HCT116 (cell line): ENCODE measurements around the gene FHOD3. TPM values are rescaled to one million over a fixed set of nuclear protein-coding genes. Genes with fewer than 3 reads are reported as not detected.

Experiments used
- ATAC-seq: fragments of 200-7000 bp; cut with Tn5 transposase; 2 replicates; pipeline ENCODE4 v1.9.1; 2020; ENCODE audit warnings: mild to moderate bottlenecking, moderate library complexity
- BruUV-seq: library from RNA; stranded (reverse); fragments of 400-500 nt; replicated peaks from 2 replicates; lab custom pipeline; 2021; lab: Mats Ljungman, UMichigan
- CTCF ChIA-PET: fragments of 300-600 bp; sonication (Branson Sonifier 250); formaldehyde crosslinking; loops from one replicate; lab custom pipeline; 2021; ENCODE audit warnings: antibody characterized with exemption; lab: Charles Lee
- POLR2A ChIA-PET: fragments of 300-600, 350-600 bp; sonication (Branson Sonifier 250); formaldehyde crosslinking; loops from one replicate; lab custom pipeline; 2021; ENCODE audit warnings: antibody characterized with exemption; lab: Charles Lee
- RAD21 ChIA-PET, 2 experiments: fragments of 300-600 bp; sonication (Branson Sonifier 250); formaldehyde crosslinking; loops; one replicate each; lab custom pipeline; 2023; ENCODE audit warnings: low total read pairs in 2 of 2; ENCODE audit not compliant: uncharacterized antibody in 2 of 2, unreplicated experiment in 2 of 2, low non-redundant PET in 1 of 2; lab: Charles Lee
- DNase-seq: peaks from one replicate; pipeline ENCODE4 v3.0.0-alpha.2; 2010; ENCODE audit warnings: low read depth, low spot score
- H2AFZ ChIP-seq: fragments of 200-600 bp; shearing (Covaris generic), sonication (generic); 2 replicates; pipeline ENCODE4 v1.6.1; 2017; ENCODE audit warnings: low read depth, mixed run types, mixed read lengths, antibody characterized with exemption, low read length; ENCODE audit not compliant: poor library complexity, severe bottlenecking
- H3K27ac ChIP-seq: 2 replicates; pipeline ENCODE4 v1.5.1; 2012; ENCODE audit warnings: low read depth, low read length
- H3K27me3 ChIP-seq: fragments of 200-600 bp; sonication (generic); 2 replicates; pipeline ENCODE4 v1.6.1; 2016; ENCODE audit warnings: mixed run types, low read length, mixed read lengths; ENCODE audit not compliant: insufficient read depth
- H3K36me3 ChIP-seq, 2 experiments: fragments of 200-500 bp in 1 of 2; fragments of 200-600 bp in 1 of 2; sonication (Bioruptor generic) in 1 of 2; sonication (generic) in 1 of 2; 2 replicates each; pipeline versions ENCODE4 v1.5.1 to v1.6.1; 2014 to 2016; ENCODE audit warnings: low read length in 2 of 2, inconsistent platforms in 1 of 2, mixed read lengths in 1 of 2, mixed run types in 1 of 2; ENCODE audit not compliant: insufficient read depth in 2 of 2, control insufficient read depth in 1 of 2
- H3K4me1 ChIP-seq, 2 experiments: fragments of 200-600 bp in 1 of 2; sonication (generic) in 1 of 2; 2 replicates each; pipeline versions ENCODE4 v1.5.1 to v1.6.1; 2012 to 2017; ENCODE audit warnings: low read length in 2 of 2, inconsistent platforms in 1 of 2, mild to moderate bottlenecking in 1 of 2, mixed read lengths in 1 of 2, mixed run types in 1 of 2, moderate library complexity in 1 of 2; ENCODE audit not compliant: insufficient read depth in 2 of 2, control insufficient read depth in 1 of 2
- H3K4me2 ChIP-seq: fragments of 200-600 bp; sonication (generic); 2 replicates; pipeline ENCODE4 v1.6.1; 2017; ENCODE audit warnings: mixed run types, low read length, mixed read lengths
- H3K4me3 ChIP-seq, 2 experiments: fragments of 200-600 bp in 1 of 2; sonication (generic) in 1 of 2; replicated peaks in 1 of 2; 2 replicates each; pipeline ENCODE4 v1.5.1; 2011 to 2016; ENCODE audit warnings: low read length in 2 of 2, control low read depth in 1 of 2, low read depth in 1 of 2, mild to moderate bottlenecking in 1 of 2, mixed read lengths in 1 of 2, mixed run types in 1 of 2
- H3K79me2 ChIP-seq: fragments of 200-600 bp; sonication (generic); 2 replicates; pipeline ENCODE4 v1.6.1; 2017; ENCODE audit warnings: mild to moderate bottlenecking, mixed run types, low read length, moderate library complexity, mixed read lengths; ENCODE audit not compliant: insufficient read depth
- H3K9ac ChIP-seq: fragments of 200-600 bp; sonication (generic); 2 replicates; pipeline ENCODE4 v1.6.1; 2016; ENCODE audit warnings: low read length, mixed read lengths
- H3K9me2 ChIP-seq: fragments of 200-600 bp; sonication (generic), shearing (Covaris generic); 2 replicates; pipeline ENCODE4 v1.6.1; 2017; ENCODE audit warnings: mixed run types, mild to moderate bottlenecking, moderate library complexity; ENCODE audit not compliant: insufficient read depth
- H3K9me3 ChIP-seq, 2 experiments: fragments of 200-500 bp in 1 of 2; fragments of 200-600 bp in 1 of 2; sonication (Bioruptor generic) in 1 of 2; sonication (generic) in 1 of 2; 2 replicates each; pipeline ENCODE4 v1.6.1; 2014 to 2017; ENCODE audit warnings: low read length in 2 of 2, mixed read lengths in 2 of 2, inconsistent platforms in 1 of 2, low read depth in 1 of 2, mild to moderate bottlenecking in 1 of 2, mixed run types in 1 of 2, moderate library complexity in 1 of 2; ENCODE audit not compliant: control insufficient read depth in 1 of 2, insufficient read depth in 1 of 2
- H4K20me1 ChIP-seq: fragments of 200-600 bp; sonication (generic), shearing (Covaris generic); 2 replicates; pipeline ENCODE4 v1.6.1; 2017; ENCODE audit warnings: mixed run types, mild to moderate bottlenecking, moderate library complexity; ENCODE audit not compliant: insufficient read depth
- ATF3 ChIP-seq: IDR thresholded peaks from 2 replicates; pipeline ENCODE4 v1.6.1; 2012
- CBX3 ChIP-seq: IDR thresholded peaks from 2 replicates; pipeline ENCODE4 v1.6.1; 2012; ENCODE audit warnings: low read depth
- ELF1 ChIP-seq: IDR thresholded peaks from 2 replicates; pipeline ENCODE4 v1.6.1; 2012; ENCODE audit warnings: low read depth, borderline replicate concordance
- EZH2 ChIP-seq: fragments of 200-600 bp; sonication (generic); IDR thresholded peaks from 2 replicates; pipeline ENCODE4 v1.6.1; 2017; ENCODE audit warnings: antibody characterized with exemption, mixed run types
- FOSL1 ChIP-seq: IDR thresholded peaks from 2 replicates; pipeline ENCODE4 v1.6.1; 2012; ENCODE audit warnings: low read depth
- JUND ChIP-seq: IDR thresholded peaks from 2 replicates; pipeline ENCODE4 v1.6.1; 2012
- POLR2A ChIP-seq: IDR thresholded peaks from 2 replicates; pipeline ENCODE4 v1.7.0; 2011; ENCODE audit warnings: borderline replicate concordance; ENCODE audit not compliant: insufficient read depth, insufficient read length; ENCODE audit errors: extremely low read depth
- POLR2AphosphoS5 ChIP-seq: IDR thresholded peaks from 2 replicates; pipeline ENCODE4 v1.6.1; 2011; ENCODE audit warnings: mild to moderate bottlenecking, low read depth, low read length, moderate library complexity
- REST ChIP-seq: IDR thresholded peaks from 2 replicates; pipeline ENCODE4 v1.6.1; 2012; ENCODE audit warnings: low read depth
- SIN3A ChIP-seq: IDR thresholded peaks from 2 replicates; pipeline ENCODE4 v1.6.1; 2012; ENCODE audit warnings: low read depth
- SRF ChIP-seq: IDR thresholded peaks from 2 replicates; pipeline ENCODE4 v1.6.1; 2012; ENCODE audit warnings: low read depth
- YY1 ChIP-seq: IDR thresholded peaks from 2 replicates; pipeline ENCODE4 v1.6.1; 2011; ENCODE audit warnings: low read length, low read depth, moderate library complexity, mild to moderate bottlenecking; ENCODE audit not compliant: insufficient replicate concordance; ENCODE audit errors: extremely low read depth
- ZFX ChIP-seq: fragments of 450-650 bp; IDR thresholded peaks from 2 replicates; pipeline ENCODE4 v1.6.1; 2017
- ZNF274 ChIP-seq: fragments of 200-500 bp; sonication (Bioruptor generic); IDR thresholded peaks from 2 replicates; pipeline ENCODE4 v1.6.1; 2014; ENCODE audit warnings: mild to moderate bottlenecking, low read depth, low read length, inconsistent platforms
- intact Hi-C: fragments of 100-400 bp; cut with micrococcal nuclease; formaldehyde crosslinking; loops from 2 replicates; pipeline ENCODE4 v1.10.0; 2022
- total RNA-seq: library from RNA; stranded (reverse); gene quantifications from one replicate; pipeline ENCODE4 v1.2.1, GENCODE V29; 2021; ENCODE audit not compliant: unreplicated experiment

FHOD3 gene
- total RNA-seq, 1 experiment from 2014 or later = 4.0 TPM

- Histone ChIP-seq H3K79me2 (no peaks in the 10 kb centered on the region), H3K4me3 (no peak overlapping the region), H3K27ac (no peak overlapping the region), H3K27me3 (no peaks in the 10 kb centered on the region), H3K4me2 (no peak overlapping the region), H4K20me1 (no peaks in the 10 kb centered on the region), H3K9me2 (no peaks in the 10 kb centered on the region), H2AFZ (no peak overlapping the region)
- CTCF ChIA-PET = no interaction called here
- POLR2A ChIA-PET = no interaction called here
- no peak for ATAC-seq
- RAD21 ChIA-PET = no interaction called here
- intact Hi-C loops = no loop called here
- TF ChIP-seq SIN3A = no peak
- no peak for TF ChIP-seq POLR2AphosphoS5
- TF ChIP-seq ZNF274 = no peak
- no peak for TF ChIP-seq POLR2A
- TF ChIP-seq REST = no peak
- TF ChIP-seq FOSL1 = no peak
- no peak for TF ChIP-seq ATF3
- no peak for TF ChIP-seq ELF1
- no peak for TF ChIP-seq SRF
- no peak for TF ChIP-seq EZH2
- TF ChIP-seq CBX3 = no peak
- no peak for TF ChIP-seq YY1
- TF ChIP-seq JUND = no peak
- no peak for TF ChIP-seq ZFX
- TF ChIP-seq, all 23 proteins: peak for 0
- Histone ChIP-seq H3K36me3 (no peaks in the 10 kb centered on the region), H3K9me3 (no peaks in the 10 kb centered on the region), H3K4me1 (no peaks in the 10 kb centered on the region), H3K9ac (no peak overlapping the region)
- no peak for DNase-seq
- no TSS peak for BruUV-seq
Measured at GRCh38 chr18:36601316-36601715, 303.8 kb downstream of the FHOD3 start.
